NCI-H128 (cell line): ENCODE results near the gene KCNQ1.

Experiments
- DNase-seq: peaks from one replicate; lab custom pipeline; 2025; ENCODE audit not compliant: unreplicated experiment; lab: John Stamatoyannopoulos, UW

Gene KCNQ1

GRCh38 chr11:2444821-2445745 is at the start of gene KCNQ1:
Gene KCNQ1 (plus strand): TSS chr11:2445008. CDS start chr11:2445099, 91 bp downstream.
- no peak for DNase-seq

GRCh38 chr11:2395211-2395730 is 49.5 kb upstream of the KCNQ1 start:
- DNase-seq, result no peak

GRCh38 chr11:2395856-2396255 is 49.0 kb upstream of the KCNQ1 start:
- DNase-seq, result no peak

- no peak for DNase-seq
Observed at GRCh38 chr11:2396471-2396870, 48.3 kb upstream of the KCNQ1 start.

GRCh38 chr11:2397005-2397404 is 47.8 kb upstream of the KCNQ1 start:
- no peak for DNase-seq

GRCh38 chr11:2398664-2399355 is 46.0 kb upstream of the KCNQ1 start:
- no peak for DNase-seq

GRCh38 chr11:2399488-2400068 is 45.2 kb upstream of the KCNQ1 start:
- DNase-seq, result no peak

GRCh38 chr11:2400069-2400761 is 44.6 kb upstream of the KCNQ1 start, which contains the start of gene TSSC4:
Gene TSSC4 (plus strand): TSS chr11:2400750. CDS start chr11:2402634, 1,884 bp downstream.
- DNase-seq, result peak; percentile 99

- no peak for DNase-seq
Observed at GRCh38 chr11:2400762-2401435, 43.9 kb upstream of the KCNQ1 start.

- DNase-seq, result no peak
Observed at GRCh38 chr11:2401436-2401984, 43.3 kb upstream of the KCNQ1 start.

- no peak for DNase-seq
Observed at GRCh38 chr11:2402106-2402505, 42.7 kb upstream of the KCNQ1 start.

- DNase-seq, result no peak
Observed at GRCh38 chr11:2402890-2403645, 41.7 kb upstream of the KCNQ1 start.

- DNase-seq, result no peak
Observed at GRCh38 chr11:2404735-2405196, 40.0 kb upstream of the KCNQ1 start.

- DNase-seq, result no peak
Observed at GRCh38 chr11:2406451-2406850, 38.4 kb upstream of the KCNQ1 start.

GRCh38 chr11:2406878-2407410 is 37.9 kb upstream of the KCNQ1 start:
- DNase-seq, result no peak

- no peak for DNase-seq
Observed at GRCh38 chr11:2408671-2409070, 36.1 kb upstream of the KCNQ1 start.

- no peak for DNase-seq
Observed at GRCh38 chr11:2409126-2409525, 35.7 kb upstream of the KCNQ1 start.

- no peak for DNase-seq
Observed at GRCh38 chr11:2409611-2410468, 35.0 kb upstream of the KCNQ1 start.
